ENCODE results near the gene PRSS22. TPM values are rescaled to one million over a fixed set of nuclear protein-coding genes. Genes with fewer than 3 reads are reported as not detected.
A peak's percentile ranks its signal among the peaks of the same experiment; 100 is the strongest.
"Not testable (repeated sequence)": the region's sequence is repeated elsewhere in the genome, so short reads cannot be mapped to it uniquely, and the experiment has no call there.

Gene PRSS22
- total RNA-seq = not detected

- no peaks in the 10 kb centered on the region for H3K36me3 Mint-ChIP-seq (ENCODE audit: low read depth)
- H3K4me3 Mint-ChIP-seq = peak within 1 kb of the TSS; percentile 25
- DNase-seq (no peak), ATAC-seq (no peak)
- H3K4me1 Mint-ChIP-seq = peaks cover 4% of the 10 kb centered on the region
- intact Hi-C loops (cut with DNase I, micrococcal nuclease) = no loop called here
- peaks cover 10% of the 10 kb centered on the region for H3K9me3 Mint-ChIP-seq (ENCODE audit: low read depth)
- ChIA-PET CTCF (interaction anchor here (0.7 to 1.7 kb wide), 2 partner anchors 11 kb away, joined by 4 to 9 read pairs; no protein-coding TSS in a partner anchor), POLR2A (no interaction called here)
- peaks cover 7% of the 10 kb centered on the region for H3K27me3 Mint-ChIP-seq
- H3K27ac Mint-ChIP-seq = no peak within 1 kb of the TSS
Observed at GRCh38 chr16:2857451-2858244, at the start of gene PRSS22. Gene PRSS22 (minus strand): TSS chr16:2858170. CDS start chr16:2858104, 66 bp downstream.

- peaks cover 22% of the 10 kb centered on the region for H3K4me1 Mint-ChIP-seq
- ATAC-seq; H3K27me3 Mint-ChIP-seq; H3K9me3 Mint-ChIP-seq (ENCODE audit: low read depth); POLR2A ChIA-PET; H3K4me3 Mint-ChIP-seq; H3K36me3 Mint-ChIP-seq (ENCODE audit: low read depth); H3K27ac Mint-ChIP-seq: not testable (repeated sequence)
- CTCF ChIA-PET = interaction anchor here (0.7 to 1.9 kb wide), 7 partner anchors 13 to 102 kb away, joined by 3 to 8 read pairs (median 3); partner anchors contain the start of gene FLYWCH2
- DNase-seq = peak; percentile 69
- intact Hi-C loops (cut with DNase I, micrococcal nuclease) = loop anchor here in 1 of 2 experiments (5.0 kb wide), 1 partner anchor 480 kb away; the partner anchor contains the start of gene CCNF
Observed at GRCh38 chr16:2907084-2907753, 49.2 kb upstream of the PRSS22 start.

- intact Hi-C loops (cut with DNase I, micrococcal nuclease) = loop anchor here (1.0 to 5.0 kb wide), 10 partner anchors 21 to 479 kb away; partner anchors contain the start of genes CCNF (in 1 of the 2), ELOB (in 1 of the 2), FLYWCH2 (in 1 of the 2) and PAQR4 (in 1 of the 2)
- Mint-ChIP-seq H3K4me3 (peak overlapping the region; percentile 94), H3K9me3 (ENCODE audit: low read depth) (no peaks in the 10 kb centered on the region), H3K36me3 (ENCODE audit: low read depth) (no peaks in the 10 kb centered on the region), H3K27me3 (no peaks in the 10 kb centered on the region), H3K4me1 (peaks cover 19% of the 10 kb centered on the region), H3K27ac (peak overlapping the region; percentile 8)
- ChIA-PET CTCF (interaction anchor here (0.7 to 1.9 kb wide), 9 partner anchors 9 to 477 kb away, joined by 3 to 8 read pairs (median 3); partner anchors contain the start of gene FLYWCH2), POLR2A (interaction anchor here (1.0 kb wide), 1 partner anchor 71 kb away, joined by 3 read pairs; no protein-coding TSS in a partner anchor)
- DNase-seq (no peak), ATAC-seq (no peak)
Observed at GRCh38 chr16:2905988-2906387, 48.0 kb upstream of the PRSS22 start.

- peak; percentile 100 for DNase-seq
- no peaks in the 10 kb centered on the region for H3K9me3 Mint-ChIP-seq (ENCODE audit: low read depth)
- peaks cover 19% of the 10 kb centered on the region for H3K4me1 Mint-ChIP-seq
- ChIA-PET POLR2A (no interaction called here), CTCF (interaction anchor here (1.0 to 1.4 kb wide), 7 partner anchors 8 to 66 kb away, joined by 3 to 5 read pairs (median 3); partner anchors contain the start of gene FLYWCH2)
- intact Hi-C loops (cut with DNase I, micrococcal nuclease) = loop anchor here (1.0 to 5.0 kb wide), 10 partner anchors 21 to 478 kb away; partner anchors contain the start of genes CCNF (in 1 of the 2), ELOB (in 1 of the 2), FLYWCH2 (in 1 of the 2) and PAQR4 (in 1 of the 2)
- H3K4me3 Mint-ChIP-seq = peak overlapping the region; percentile 94
- no peaks in the 10 kb centered on the region for H3K27me3 Mint-ChIP-seq
- peak overlapping the region; percentile 47 for H3K27ac Mint-ChIP-seq
- no peaks in the 10 kb centered on the region for H3K36me3 Mint-ChIP-seq (ENCODE audit: low read depth)
- peak; percentile 81 for ATAC-seq
Observed at GRCh38 chr16:2905241-2905987, 47.4 kb upstream of the PRSS22 start.

GRCh38 chr16:2904922-2905240 is 46.9 kb upstream of the PRSS22 start:
- no peaks in the 10 kb centered on the region for H3K9me3 Mint-ChIP-seq (ENCODE audit: low read depth)
- peaks cover 19% of the 10 kb centered on the region for H3K4me1 Mint-ChIP-seq
- DNase-seq = no peak
- ATAC-seq = peak; percentile 4
- intact Hi-C loops (cut with DNase I, micrococcal nuclease) = loop anchor here (1.0 to 5.0 kb wide), 15 partner anchors 14 to 478 kb away; partner anchors contain the start of genes CCNF (in 1 of the 2), ELOB (in 1 of the 2), FLYWCH2 (in 1 of the 2) and PAQR4 (in 1 of the 2)
- no peaks in the 10 kb centered on the region for H3K27me3 Mint-ChIP-seq
- CTCF ChIA-PET = interaction anchor here (1.0 to 1.4 kb wide), 2 partner anchors 8 to 22 kb away, joined by 3 to 5 read pairs; no protein-coding TSS in a partner anchor
- POLR2A ChIA-PET = no interaction called here
- peak overlapping the region; percentile 94 for H3K4me3 Mint-ChIP-seq
- no peaks in the 10 kb centered on the region for H3K36me3 Mint-ChIP-seq (ENCODE audit: low read depth)
- H3K27ac Mint-ChIP-seq = peak overlapping the region; percentile 82

- Mint-ChIP-seq H3K27ac (peak overlapping the region; percentile 82), H3K4me1 (peaks cover 19% of the 10 kb centered on the region), H3K27me3 (no peaks in the 10 kb centered on the region), H3K36me3 (ENCODE audit: low read depth) (no peaks in the 10 kb centered on the region), H3K9me3 (ENCODE audit: low read depth) (no peaks in the 10 kb centered on the region), H3K4me3 (peak overlapping the region; percentile 94)
- peak; percentile 52 for ATAC-seq
- POLR2A ChIA-PET = no interaction called here
- CTCF ChIA-PET = interaction anchor here (0.9 to 2.1 kb wide), 4 partner anchors 7 to 36 kb away, joined by 3 to 14 read pairs (median 4); partner anchors contain the start of genes FLYWCH1 and FLYWCH2
- intact Hi-C loops (cut with DNase I, micrococcal nuclease) = loop anchor here (1.0 to 2.0 kb wide), 8 partner anchors 15 to 220 kb away; partner anchors contain the start of genes ELOB (in 1 of the 2) and PKMYT1 (in 1 of the 2)
- peak; percentile 89 for DNase-seq
Observed at GRCh38 chr16:2904100-2904921, 46.3 kb upstream of the PRSS22 start.

- Mint-ChIP-seq H3K27me3 (no peaks in the 10 kb centered on the region), H3K27ac (no peak overlapping the region), H3K4me1 (peaks cover 18% of the 10 kb centered on the region), H3K9me3 (ENCODE audit: low read depth) (no peaks in the 10 kb centered on the region), H3K36me3 (ENCODE audit: low read depth) (no peaks in the 10 kb centered on the region), H3K4me3 (no peak overlapping the region)
- intact Hi-C loops (cut with DNase I, micrococcal nuclease) = no loop called here
- CTCF ChIA-PET = interaction anchor here (0.7 to 2.1 kb wide), 6 partner anchors 9 to 25 kb away, joined by 3 to 14 read pairs (median 4); partner anchors contain the start of genes FLYWCH1 and FLYWCH2
- ATAC-seq (no peak), DNase-seq (no peak)
- POLR2A ChIA-PET = no interaction called here
Observed at GRCh38 chr16:2902337-2903130, 44.6 kb upstream of the PRSS22 start.

GRCh38 chr16:2900526-2901075 is 42.6 kb upstream of the PRSS22 start:
- peaks cover 4% of the 10 kb centered on the region for H3K4me1 Mint-ChIP-seq
- no peak overlapping the region for H3K4me3 Mint-ChIP-seq
- H3K27ac Mint-ChIP-seq = no peak overlapping the region
- intact Hi-C loops (cut with DNase I, micrococcal nuclease) = no loop called here
- ChIA-PET CTCF (interaction anchor here (1.5 kb wide), 1 partner anchor 12 kb away, joined by 3 read pairs; no protein-coding TSS in a partner anchor), POLR2A (no interaction called here)
- no peaks in the 10 kb centered on the region for H3K27me3 Mint-ChIP-seq
- no peaks in the 10 kb centered on the region for H3K9me3 Mint-ChIP-seq (ENCODE audit: low read depth)
- DNase-seq (no peak), ATAC-seq (no peak)
- no peaks in the 10 kb centered on the region for H3K36me3 Mint-ChIP-seq (ENCODE audit: low read depth)

- CTCF ChIA-PET = interaction anchor here (0.7 to 1.4 kb wide), 3 partner anchors 16 to 32 kb away, joined by 3 to 4 read pairs (median 4); no protein-coding TSS in a partner anchor
- intact Hi-C loops (cut with DNase I, micrococcal nuclease) = no loop called here
- no peak for DNase-seq
- H3K27me3 Mint-ChIP-seq = no peaks in the 10 kb centered on the region
- H3K9me3 Mint-ChIP-seq (ENCODE audit: low read depth) = no peaks in the 10 kb centered on the region
- POLR2A ChIA-PET = no interaction called here
- H3K27ac Mint-ChIP-seq = no peak overlapping the region
- H3K36me3 Mint-ChIP-seq (ENCODE audit: low read depth) = no peaks in the 10 kb centered on the region
- H3K4me3 Mint-ChIP-seq = no peak overlapping the region
- no peak for ATAC-seq
- peaks cover 4% of the 10 kb centered on the region for H3K4me1 Mint-ChIP-seq
Observed at GRCh38 chr16:2899564-2900072, 41.6 kb upstream of the PRSS22 start.
